ENCODE data around the gene DNAJC22. TPM values are rescaled to one million over a fixed set of nuclear protein-coding genes. Genes with fewer than 3 reads are reported as not detected.

DNAJC22 gene
- total RNA-seq, 2 experiments from 2014 or later: 0.16 to 0.76 TPM

DNA sequence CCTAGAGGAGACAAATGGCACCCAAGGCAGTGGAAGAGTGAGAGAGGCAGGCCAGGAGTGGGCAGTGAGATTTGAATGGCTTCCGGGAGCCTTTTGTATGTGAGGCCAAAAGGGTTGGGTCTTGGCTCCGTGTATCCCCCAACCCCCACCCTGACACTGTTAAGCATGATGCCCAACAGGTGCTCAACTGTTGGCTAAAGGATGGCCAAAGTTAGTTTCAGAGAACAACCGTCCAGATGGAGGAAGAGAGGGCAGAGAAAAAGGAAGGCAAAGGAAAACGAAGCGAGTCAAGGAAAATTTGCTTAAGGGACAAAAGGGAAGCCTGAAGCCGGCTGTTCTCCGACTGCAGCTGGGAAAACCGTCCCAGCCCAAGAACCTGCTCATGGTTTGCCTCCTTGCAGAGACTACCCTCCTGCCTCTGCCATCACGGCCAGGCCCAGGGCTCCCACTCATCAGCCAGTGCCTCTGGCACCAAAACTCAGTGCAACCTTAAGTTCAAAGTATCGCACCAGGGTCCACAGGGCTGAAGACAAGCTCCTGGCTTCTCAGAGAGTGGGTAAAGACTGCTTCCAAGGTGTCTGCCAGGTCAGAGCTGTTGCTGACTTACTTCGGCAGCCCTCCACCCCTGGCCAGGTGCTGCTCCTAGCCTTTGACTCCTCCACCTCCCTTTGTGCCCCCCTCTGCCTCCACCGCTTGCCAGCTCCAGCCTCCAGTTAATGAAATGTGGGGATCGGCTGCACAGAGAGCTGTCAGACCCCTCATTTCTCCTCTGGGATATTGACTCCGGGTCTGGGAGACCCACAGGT, 5.5 kb upstream of the DNAJC22 start:
- intact Hi-C loops (cut with micrococcal nuclease; ENCODE audit: unreplicated experiment): no loop called here
- Histone ChIP-seq H3K9me2 (ENCODE audit: insufficient read depth, low read length) (no peaks in the 10 kb centered on the region), H4K20me1 (ENCODE audit: insufficient read depth, low read length) (no peaks in the 10 kb centered on the region), H2AFZ (ENCODE audit: low read length) (no peak overlapping the region), H3K79me2 (ENCODE audit: insufficient read depth, low read depth, low read length) (no peaks in the 10 kb centered on the region), H3K27ac (ENCODE audit: low read depth, low read length, poor library complexity, severe bottlenecking) (no peak overlapping the region), H3K4me3 (ENCODE audit: low read depth, low read length, poor library complexity, severe bottlenecking) (no peak overlapping the region), H3K4me2 (ENCODE audit: low read length) (no peak overlapping the region), H3K4me1 (ENCODE audit: insufficient read depth, low read length, poor library complexity, severe bottlenecking) (peaks cover 46% of the 10 kb centered on the region), H3K36me3 (ENCODE audit: insufficient read depth, low read length) (no peaks in the 10 kb centered on the region), H3K9me3 (ENCODE audit: low read length) (no peaks in the 10 kb centered on the region)
- TF ChIP-seq, protein P1, sequence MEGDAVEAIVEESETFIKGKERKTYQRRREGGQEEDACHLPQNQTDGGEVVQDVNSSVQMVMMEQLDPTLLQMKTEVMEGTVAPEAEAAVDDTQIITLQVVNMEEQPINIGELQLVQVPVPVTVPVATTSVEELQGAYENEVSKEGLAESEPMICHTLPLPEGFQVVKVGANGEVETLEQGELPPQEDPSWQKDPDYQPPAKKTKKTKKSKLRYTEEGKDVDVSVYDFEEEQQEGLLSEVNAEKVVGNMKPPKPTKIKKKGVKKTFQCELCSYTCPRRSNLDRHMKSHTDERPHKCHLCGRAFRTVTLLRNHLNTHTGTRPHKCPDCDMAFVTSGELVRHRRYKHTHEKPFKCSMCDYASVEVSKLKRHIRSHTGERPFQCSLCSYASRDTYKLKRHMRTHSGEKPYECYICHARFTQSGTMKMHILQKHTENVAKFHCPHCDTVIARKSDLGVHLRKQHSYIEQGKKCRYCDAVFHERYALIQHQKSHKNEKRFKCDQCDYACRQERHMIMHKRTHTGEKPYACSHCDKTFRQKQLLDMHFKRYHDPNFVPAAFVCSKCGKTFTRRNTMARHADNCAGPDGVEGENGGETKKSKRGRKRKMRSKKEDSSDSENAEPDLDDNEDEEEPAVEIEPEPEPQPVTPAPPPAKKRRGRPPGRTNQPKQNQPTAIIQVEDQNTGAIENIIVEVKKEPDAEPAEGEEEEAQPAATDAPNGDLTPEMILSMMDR (conservative IDR thresholded peaks at IDR 0.05; ENCODE audit: low read length): no peak
- no peak for TF ChIP-seq EZH2phosphoT487 (IDR thresholded peaks at IDR 0.05; ENCODE audit: borderline replicate concordance, low read depth, low read length)
- no TSS peak for BruUV-seq (replicated peaks)
- ChIA-PET CTCF (ENCODE audit: unreplicated experiment) (interaction anchor here (1.2 kb wide), 1 partner anchor 26 kb away, joined by 3 read pairs; the partner anchor contains the start of gene SPATS2), POLR2A (interaction anchor here (2.2 kb wide), 1 partner anchor 26 kb away, joined by 6 read pairs; the partner anchor contains the start of gene SPATS2)
- DNase-seq (ENCODE audit: low spot score): no peak

DNA sequence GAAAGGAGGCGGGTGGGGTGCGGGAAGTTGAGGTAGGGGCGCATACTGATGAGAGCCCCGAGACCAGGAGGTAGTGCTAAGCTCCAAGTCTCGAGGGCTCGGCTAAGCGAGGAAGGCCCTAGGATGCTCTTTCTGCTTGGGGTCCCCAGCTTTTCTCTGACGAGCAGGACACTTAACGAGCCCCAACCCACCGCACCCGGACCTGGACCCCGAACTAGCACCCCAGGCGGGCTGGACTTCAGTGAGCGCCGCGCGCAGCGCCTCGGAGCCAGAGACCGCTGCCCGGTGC, 5.0 kb upstream of the DNAJC22 start:
- no peak overlapping the region for H3K4me2 ChIP-seq (ENCODE audit: low read length)
- intact Hi-C loops (cut with micrococcal nuclease; ENCODE audit: unreplicated experiment): loop anchor here (1.0 kb wide), 1 partner anchor 53 kb away; no protein-coding TSS in a partner anchor
- POLR2A ChIA-PET: interaction anchor here (2.2 kb wide), 1 partner anchor 25 kb away, joined by 6 read pairs; the partner anchor contains the start of gene SPATS2
- TF ChIP-seq, protein P1 (conservative IDR thresholded peaks at IDR 0.05; ENCODE audit: low read length): no peak
- TF ChIP-seq EZH2phosphoT487 (IDR thresholded peaks at IDR 0.05; ENCODE audit: borderline replicate concordance, low read depth, low read length): no peak
- H3K79me2 ChIP-seq (ENCODE audit: insufficient read depth, low read depth, low read length): no peaks in the 10 kb centered on the region
- H3K9me3 ChIP-seq (ENCODE audit: low read length): no peaks in the 10 kb centered on the region
- peaks cover 49% of the 10 kb centered on the region for H3K4me1 ChIP-seq (ENCODE audit: insufficient read depth, low read length, poor library complexity, severe bottlenecking)
- no peaks in the 10 kb centered on the region for H3K9me2 ChIP-seq (ENCODE audit: insufficient read depth, low read length)
- no peak overlapping the region for H3K4me3 ChIP-seq (ENCODE audit: low read depth, low read length, poor library complexity, severe bottlenecking)
- no peak overlapping the region for H2AFZ ChIP-seq (ENCODE audit: low read length)
- no peak for DNase-seq (ENCODE audit: low spot score)
- no peak overlapping the region for H3K27ac ChIP-seq (ENCODE audit: low read depth, low read length, poor library complexity, severe bottlenecking)
- CTCF ChIA-PET (ENCODE audit: unreplicated experiment): interaction anchor here (1.2 kb wide), 1 partner anchor 25 kb away, joined by 3 read pairs; the partner anchor contains the start of gene SPATS2
- BruUV-seq (replicated peaks): no TSS peak
- no peaks in the 10 kb centered on the region for H4K20me1 ChIP-seq (ENCODE audit: insufficient read depth, low read length)
- no peaks in the 10 kb centered on the region for H3K36me3 ChIP-seq (ENCODE audit: insufficient read depth, low read length)
